ENCODE results near the gene HGF. TPM values are rescaled to one million over a fixed set of nuclear protein-coding genes. Genes with fewer than 3 reads are reported as not detected.
A peak's percentile ranks its signal among the peaks of the same experiment; 100 is the strongest.

Gene HGF
- total and polyA plus RNA-seq, 2 of the 8 experiments (the other 6 are each of a cell fraction or from before 2014, with no cell fraction given), result 0.05 to 0.60 TPM

DNA sequence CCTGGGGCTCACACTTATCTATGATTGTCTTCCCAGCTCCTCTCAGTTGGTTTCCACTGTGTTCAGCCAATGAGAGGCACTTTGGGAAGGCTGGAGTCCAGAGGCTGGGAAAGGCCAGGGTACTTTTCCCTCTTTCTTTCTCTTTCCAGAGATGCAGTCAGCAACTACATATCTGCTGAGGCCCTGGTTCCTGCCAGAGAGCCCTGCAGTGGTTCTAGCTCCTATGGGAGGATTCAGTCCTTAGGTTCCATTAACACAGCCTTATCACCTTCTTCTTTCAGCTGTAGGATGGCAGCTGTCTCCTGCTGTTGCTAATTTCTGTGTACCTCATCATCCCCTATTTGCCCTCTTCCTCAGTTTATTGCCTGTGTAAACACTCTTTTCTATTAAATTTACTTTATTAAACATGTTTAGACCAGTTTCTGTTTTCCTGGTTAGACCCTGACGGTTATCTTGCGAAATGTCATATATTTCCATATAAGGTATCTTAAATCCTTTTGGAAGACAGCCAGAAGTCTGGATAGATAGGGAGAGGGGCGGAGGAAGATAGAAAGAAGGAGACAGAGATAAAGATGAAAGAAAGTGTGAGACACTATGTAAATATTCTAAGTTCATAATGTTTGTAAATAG is 100.3 kb downstream of the HGF start:
- Histone ChIP-seq H3K56ac (replicated peaks; ENCODE audit: insufficient read length, low read depth, low read length) (no peak overlapping the region), H2BK12ac (ENCODE audit: low read depth, low read length) (0 out of 2 replicates have a peak overlapping the region, but pooled peaks have one; percentile 41), H2AK5ac (ENCODE audit: low read depth, low read length) (0 out of 2 replicates have a peak overlapping the region, but pooled peaks have one; percentile 18), H3K14ac (ENCODE audit: insufficient read length) (no peak overlapping the region), H3K23ac (ENCODE audit: insufficient read length) (no peak overlapping the region), H3K9ac (replicated peaks in 1 of 4; ENCODE audit: extremely low read depth in 1 of 4, low read depth in 3 of 4, low read length in 3 of 4) (no peak overlapping the region), H3K27me3 (replicated peaks in 1 of 4; ENCODE audit: control insufficient read depth in 3 of 4, extremely low read depth in 1 of 4, insufficient read depth in 3 of 4, low read length in 3 of 4) (no peaks in the 10 kb centered on the region), H2AFZ (ENCODE audit: low read length) (0 out of 2 replicates have a peak overlapping the region, but pooled peaks have one; percentile 42), H3K79me1 (ENCODE audit: low read depth, low read length) (no peaks in the 10 kb centered on the region), H3K4me3 (ENCODE audit: extremely low read depth in 1 of 4, insufficient read depth in 2 of 4, low read depth in 3 of 4, low read length in 4 of 4) (no peak overlapping the region), H3K79me2 (ENCODE audit: control insufficient read depth in 1 of 2, insufficient read depth in 2 of 2, low read length in 2 of 2) (no peaks in the 10 kb centered on the region), H3K18ac (ENCODE audit: extremely low read depth, low read length) (no peak overlapping the region), H3K4ac (replicated peaks; ENCODE audit: insufficient read length, low read depth, low read length) (no peak overlapping the region), H3K4me2 (ENCODE audit: insufficient read depth in 1 of 2, low read depth in 2 of 2, low read length in 2 of 2) (no peak overlapping the region), H4K5ac (ENCODE audit: insufficient read length, low read depth, low read length) (no peak overlapping the region), H4K20me1 (replicated peaks in 1 of 2; ENCODE audit: control insufficient read depth in 1 of 2, insufficient read depth in 2 of 2, low read length in 2 of 2) (no peaks in the 10 kb centered on the region), H3K4me1 (replicated peaks in 1 of 4; ENCODE audit: control insufficient read depth in 3 of 4, insufficient read depth in 4 of 4, low read length in 3 of 4) (peaks cover 2 to 9% (median 7%) of the 10 kb centered on the region in 4 experiments; a peak in 6 of 7 replicates), H4K91ac (replicated peaks; ENCODE audit: insufficient read length, low read length) (no peak overlapping the region), H4K8ac (ENCODE audit: extremely low read depth, insufficient read depth, low read length) (no peak overlapping the region), H2BK15ac (ENCODE audit: low read length) (no peak overlapping the region), H2BK5ac (ENCODE audit: low read depth, low read length) (no peak overlapping the region), H3K27ac (ENCODE audit: low read depth, low read length) (no peak overlapping the region), H2BK20ac (ENCODE audit: low read length) (no peak overlapping the region), H3K23me2 (ENCODE audit: low read depth, low read length) (no peaks in the 10 kb centered on the region), H3K9me3 (ENCODE audit: insufficient read depth in 2 of 2, low read depth in 1 of 2, low read length in 1 of 2) (no peaks in the 10 kb centered on the region), H2BK120ac (replicated peaks; ENCODE audit: low read depth, low read length) (no peak overlapping the region), H3K36me3 (ENCODE audit: control insufficient read depth in 2 of 4, insufficient read depth in 4 of 4, low read length in 3 of 4) (no peaks in the 10 kb centered on the region)
- FAIRE-seq (no peak), DNase-seq (ENCODE audit: low read depth in 1 of 2, low spot score in 2 of 2) (no peak)
- CTCF ChIA-PET (ENCODE audit: partially characterized antibody), result interaction anchor here (1.5 to 2.3 kb wide), 3 partner anchors 9 to 11 kb away, joined by 3 to 7 read pairs (median 6); no protein-coding TSS in a partner anchor
- WGBS, 2 experiments (ENCODE audit: extremely low coverage in 1 of 2, insufficient coverage in 1 of 2, insufficient read length in 1 of 2, insufficient replicate concordance in 2 of 2, low coverage in 1 of 2, low lambda C conversion rate in 2 of 2, missing lambda C conversion rate in 1 of 2), result 97% methylated on average over 3 of the region's 3 CpGs; no CpG with 5 or more reads in 1 of the 2 experiments
- POLR2A ChIA-PET (ENCODE audit: partially characterized antibody), result no interaction called here
- TF ChIP-seq GABPA (IDR thresholded peaks at IDR 0.05; ENCODE audit: borderline replicate concordance, insufficient read depth, low read length), result no peak
- no peak for TF ChIP-seq ZNF274 (IDR thresholded peaks at IDR 0.05; ENCODE audit: borderline replicate concordance, extremely low read depth, low read length)
- no peak for TF ChIP-seq CEBPB (IDR thresholded peaks at IDR 0.05; ENCODE audit: low read depth, low read length)
- TF ChIP-seq TAF1 (IDR thresholded peaks at IDR 0.05; ENCODE audit: low read depth, low read length), result no peak
- TF ChIP-seq CHD1 (IDR thresholded peaks at IDR 0.05; ENCODE audit: low read depth, low read length), result no peak
- no peak for TF ChIP-seq CBX8 (IDR thresholded peaks at IDR 0.05; ENCODE audit: borderline replicate concordance, low read depth, low read length)
- TF ChIP-seq SP2 (IDR thresholded peaks at IDR 0.05; ENCODE audit: low read length), result no peak
- TF ChIP-seq RBBP5 (IDR thresholded peaks at IDR 0.05; ENCODE audit: borderline replicate concordance, low read depth, low read length), result no peak
- TF ChIP-seq SIN3A (conservative IDR thresholded peaks at IDR 0.05 in 1 of 2, IDR thresholded peaks at IDR 0.05 in 1 of 2; ENCODE audit: low read depth in 1 of 2, low read length in 2 of 2), result no peak
- no peak for TF ChIP-seq CTCF (IDR thresholded peaks at IDR 0.05; ENCODE audit: control extremely low read depth in 1 of 3, insufficient read depth in 1 of 3, low read depth in 1 of 3, low read length in 3 of 3)
- no peak for TF ChIP-seq SP4 (IDR thresholded peaks at IDR 0.05; ENCODE audit: low read length)
